Measurements from ENCODE around the gene ADIRF. TPM values are rescaled to one million over a fixed set of nuclear protein-coding genes. Genes with fewer than 3 reads are reported as not detected.
"Not testable (repeated sequence)": the region's sequence is repeated elsewhere in the genome, so short reads cannot be mapped to it uniquely, and the experiment has no call there.

The ADIRF gene
- total RNA-seq, 2 experiments from 2014 or later: not detected

GRCh38 chr10:86981716-86982115 lies 13.4 kb downstream of the ADIRF start:
- Mint-ChIP-seq H3K27ac (no peak overlapping the region), H3K4me1 (no peaks in the 10 kb centered on the region), H3K9me3 (ENCODE audit: low read depth) (no peaks in the 10 kb centered on the region), H3K4me3 (no peak overlapping the region), H3K36me3 (no peaks in the 10 kb centered on the region), H3K27me3 (peaks cover 25% of the 10 kb centered on the region)
- ATAC-seq (no peak), DNase-seq (no peak)
- CTCF ChIA-PET: no interaction called here

- CTCF ChIA-PET; H3K4me3 Mint-ChIP-seq; H3K9me3 Mint-ChIP-seq (ENCODE audit: low read depth); H3K36me3 Mint-ChIP-seq; DNase-seq; H3K4me1 Mint-ChIP-seq; H3K27ac Mint-ChIP-seq; ATAC-seq: not testable (repeated sequence)
- peaks cover 39% of the 10 kb centered on the region for H3K27me3 Mint-ChIP-seq
These were observed 16.2 kb downstream of the ADIRF start for GRCh38 chr10:86984498-86984897.

- Mint-ChIP-seq H3K4me1 (no peaks in the 10 kb centered on the region), H3K27me3 (peaks cover 30% of the 10 kb centered on the region), H3K36me3 (no peaks in the 10 kb centered on the region), H3K9me3 (ENCODE audit: low read depth) (no peaks in the 10 kb centered on the region), H3K4me3 (no peak overlapping the region), H3K27ac (no peak overlapping the region)
- no peak for ATAC-seq
- CTCF ChIA-PET: interaction anchor here (1.1 kb wide), 1 partner anchor 50 kb away, joined by 7 read pairs; no protein-coding TSS in a partner anchor
- DNase-seq: no peak
These were observed 20.2 kb downstream of the ADIRF start for GRCh38 chr10:86988520-86988919.

GRCh38 chr10:86991362-86991761 lies 23.1 kb downstream of the ADIRF start:
- DNase-seq, ATAC-seq, CTCF ChIA-PET: not testable (repeated sequence)

GRCh38 chr10:86992456-86992855 lies 24.2 kb downstream of the ADIRF start:
- DNase-seq: no peak
- no peaks in the 10 kb centered on the region for H3K36me3 Mint-ChIP-seq
- H3K4me3 Mint-ChIP-seq: no peak overlapping the region
- no peaks in the 10 kb centered on the region for H3K4me1 Mint-ChIP-seq
- H3K27me3 Mint-ChIP-seq: peaks cover 28% of the 10 kb centered on the region
- no peak for ATAC-seq
- CTCF ChIA-PET: no interaction called here
- no peaks in the 10 kb centered on the region for H3K9me3 Mint-ChIP-seq (ENCODE audit: low read depth)
- no peak overlapping the region for H3K27ac Mint-ChIP-seq

More at GRCh38 chr10:86991362-86991761, 23.1 kb downstream of the ADIRF start:
- H3K27ac Mint-ChIP-seq; H3K4me3 Mint-ChIP-seq; H3K36me3 Mint-ChIP-seq; H3K4me1 Mint-ChIP-seq; H3K9me3 Mint-ChIP-seq (ENCODE audit: low read depth): not testable (repeated sequence)
- H3K27me3 Mint-ChIP-seq: peaks cover 28% of the 10 kb centered on the region

- H3K4me1 Mint-ChIP-seq: no peaks in the 10 kb centered on the region
- ATAC-seq (no peak), DNase-seq (no peak)
- no peak overlapping the region for H3K4me3 Mint-ChIP-seq
- H3K27ac Mint-ChIP-seq: no peak overlapping the region
- CTCF ChIA-PET: no interaction called here
- peaks cover 29% of the 10 kb centered on the region for H3K27me3 Mint-ChIP-seq
- no peaks in the 10 kb centered on the region for H3K36me3 Mint-ChIP-seq
- no peaks in the 10 kb centered on the region for H3K9me3 Mint-ChIP-seq (ENCODE audit: low read depth)
These were observed 24.6 kb downstream of the ADIRF start for GRCh38 chr10:86992929-86993328.

GRCh38 chr10:86999802-87000403 lies 31.6 kb downstream of the ADIRF start:
- H3K4me3 Mint-ChIP-seq; H3K36me3 Mint-ChIP-seq; CTCF ChIA-PET; H3K27me3 Mint-ChIP-seq; H3K9me3 Mint-ChIP-seq (ENCODE audit: low read depth); DNase-seq; H3K27ac Mint-ChIP-seq; ATAC-seq; H3K4me1 Mint-ChIP-seq: not testable (repeated sequence)

- H3K9me3 Mint-ChIP-seq (ENCODE audit: low read depth): no peaks in the 10 kb centered on the region
- no peak for DNase-seq
- H3K27me3 Mint-ChIP-seq: peaks cover 4% of the 10 kb centered on the region
- no peak for ATAC-seq
- H3K4me1 Mint-ChIP-seq: peaks cover 5% of the 10 kb centered on the region
- H3K36me3 Mint-ChIP-seq: no peaks in the 10 kb centered on the region
- H3K27ac Mint-ChIP-seq: no peak overlapping the region
- CTCF ChIA-PET: no interaction called here
- no peak overlapping the region for H3K4me3 Mint-ChIP-seq
These were observed 32.2 kb downstream of the ADIRF start for GRCh38 chr10:87000491-87000890.

GRCh38 chr10:87007124-87007523 lies 38.8 kb downstream of the ADIRF start:
- CTCF ChIA-PET; H3K36me3 Mint-ChIP-seq; H3K4me3 Mint-ChIP-seq; DNase-seq; H3K4me1 Mint-ChIP-seq; H3K27me3 Mint-ChIP-seq; H3K9me3 Mint-ChIP-seq (ENCODE audit: low read depth); ATAC-seq; H3K27ac Mint-ChIP-seq: not testable (repeated sequence)

GRCh38 chr10:87007674-87008073 lies 39.4 kb downstream of the ADIRF start:
- H3K27ac Mint-ChIP-seq; CTCF ChIA-PET; H3K9me3 Mint-ChIP-seq (ENCODE audit: low read depth); DNase-seq; H3K36me3 Mint-ChIP-seq; H3K27me3 Mint-ChIP-seq; H3K4me1 Mint-ChIP-seq; H3K4me3 Mint-ChIP-seq; ATAC-seq: not testable (repeated sequence)

- H3K27me3 Mint-ChIP-seq; H3K4me3 Mint-ChIP-seq; H3K9me3 Mint-ChIP-seq (ENCODE audit: low read depth); H3K4me1 Mint-ChIP-seq; H3K27ac Mint-ChIP-seq; H3K36me3 Mint-ChIP-seq; DNase-seq; ATAC-seq; CTCF ChIA-PET: not testable (repeated sequence)
These were observed 40.0 kb downstream of the ADIRF start for GRCh38 chr10:87008303-87008702.

- H3K27me3 Mint-ChIP-seq; ATAC-seq; H3K9me3 Mint-ChIP-seq (ENCODE audit: low read depth); H3K4me1 Mint-ChIP-seq; DNase-seq; H3K36me3 Mint-ChIP-seq; H3K4me3 Mint-ChIP-seq; H3K27ac Mint-ChIP-seq; CTCF ChIA-PET: not testable (repeated sequence)
These were observed 40.9 kb downstream of the ADIRF start for GRCh38 chr10:87009134-87009696.

- H3K27ac Mint-ChIP-seq: peak overlapping the region; percentile 59
- H3K9me3 Mint-ChIP-seq (ENCODE audit: low read depth); ATAC-seq; H3K4me1 Mint-ChIP-seq; CTCF ChIA-PET; H3K27me3 Mint-ChIP-seq; DNase-seq; H3K4me3 Mint-ChIP-seq; H3K36me3 Mint-ChIP-seq: not testable (repeated sequence)
These were observed 45.2 kb downstream of the ADIRF start for GRCh38 chr10:87013528-87013927.

- ATAC-seq; H3K27ac Mint-ChIP-seq; H3K4me1 Mint-ChIP-seq; CTCF ChIA-PET; H3K9me3 Mint-ChIP-seq (ENCODE audit: low read depth); H3K36me3 Mint-ChIP-seq; DNase-seq; H3K27me3 Mint-ChIP-seq; H3K4me3 Mint-ChIP-seq: not testable (repeated sequence)
These were observed 46.9 kb downstream of the ADIRF start for GRCh38 chr10:87014986-87015716.

Measured in activated CD8-positive, alpha-beta memory T cell treated with anti-CD3 and anti-CD28 coated beads, Interleukin-2, amount 10 ng/mL, durations not matched to agents 7 days and 5 days (primary cell).